ENCODE measurements around the gene ULK1. TPM values are rescaled to one million over a fixed set of nuclear protein-coding genes. Genes with fewer than 3 reads are reported as not detected.

The ULK1 gene
- total RNA-seq, 4 donors from 2014 or later = 17.5 to 140 (median 28.0) TPM

DNA sequence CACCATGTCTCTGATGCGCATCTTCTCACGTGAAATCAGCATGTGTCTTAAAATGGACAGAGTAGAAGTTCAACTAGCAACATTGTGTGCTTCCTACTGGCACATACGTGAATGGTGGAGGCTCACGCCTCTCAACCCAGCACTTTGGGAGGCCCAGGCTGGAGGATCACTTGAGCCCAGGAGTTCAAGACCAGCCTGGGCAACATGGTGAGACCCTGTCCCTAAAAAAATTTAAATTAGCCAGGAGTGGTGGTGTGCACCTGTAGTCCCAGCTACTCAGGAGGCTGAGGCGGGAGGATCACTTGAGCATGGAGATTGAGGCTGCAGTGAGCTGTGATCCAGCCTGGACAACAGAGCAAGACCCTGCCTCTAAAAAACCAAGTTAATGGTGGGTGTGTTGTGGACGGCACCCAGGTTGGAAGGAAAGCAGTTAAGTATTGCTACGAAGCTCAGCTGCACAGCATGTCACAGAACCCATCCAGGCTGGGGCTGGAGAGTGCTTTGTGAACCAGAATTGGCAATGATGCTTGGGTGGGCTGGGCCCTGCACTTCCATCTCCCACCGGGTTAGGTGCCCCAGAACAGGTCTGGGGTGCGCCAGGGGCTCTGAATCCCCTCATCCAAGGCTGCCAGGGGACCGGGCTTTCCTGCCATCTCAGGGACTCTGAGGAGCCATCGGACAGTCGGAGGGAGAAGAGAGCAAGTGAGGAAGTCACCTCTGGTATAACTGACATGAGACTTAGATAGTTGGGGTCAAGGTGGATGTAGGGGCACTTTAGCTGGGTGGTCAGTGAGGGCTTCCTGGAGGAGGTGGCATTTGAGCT lies 33.0 kb upstream of the ULK1 start:
- WGBS, 2 donors (ENCODE audit: low coverage in 1 of 2) = 81% methylated on average over 12 of the region's 12 CpGs; no CpG with 5 or more reads in 1 of the 2 donors
- TF ChIP-seq EP300 (IDR thresholded peaks at IDR 0.05; ENCODE audit: low read depth) = no peak
- TF ChIP-seq POLR2AphosphoS5 (IDR thresholded peaks at IDR 0.05) = no peak
- in situ Hi-C loops (cut with MboI; ENCODE audit: low pct_ligation_motif_present in 1 of 4, low pct_unique_long_range_greater_than_20kb in 1 of 4, low sequenced_read_pairs in 3 of 4) (no loop called here), intact Hi-C loops (cut with DNase I; ENCODE audit: low total_unique reads) (no loop called here)
- Histone ChIP-seq H3K27ac (no peak overlapping the region), H3K4me3 (no peak overlapping the region), H3K9me3 (no peaks in the 10 kb centered on the region), H3K27me3 (no peaks in the 10 kb centered on the region), H3K36me3 (no peaks in the 10 kb centered on the region), H3K4me1 (peaks cover 0 to 6% (median 0%) of the 10 kb centered on the region in 4 donors)
- no peak for DNase-seq

- Histone ChIP-seq H3K36me3 (no peaks in the 10 kb centered on the region), H3K9me3 (no peaks in the 10 kb centered on the region), H3K4me1 (peaks cover 0 to 6% (median 0%) of the 10 kb centered on the region in 4 donors), H3K27ac (no peak overlapping the region), H3K4me3 (no peak overlapping the region), H3K27me3 (no peaks in the 10 kb centered on the region)
- intact Hi-C loops (cut with DNase I; ENCODE audit: low total_unique reads) (no loop called here), in situ Hi-C loops (cut with MboI; ENCODE audit: low pct_ligation_motif_present in 1 of 4, low pct_unique_long_range_greater_than_20kb in 1 of 4, low sequenced_read_pairs in 3 of 4) (no loop called here)
- DNase-seq = no peak
- WGBS, 2 donors (ENCODE audit: low coverage in 1 of 2) = 54% methylated on average over 4 of the region's 4 CpGs; no CpG with 5 or more reads in 1 of the 2 donors
- TF ChIP-seq POLR2A (IDR thresholded peaks at IDR 0.05) (no peak), CTCF (IDR thresholded peaks at IDR 0.05) (no peak), EP300 (IDR thresholded peaks at IDR 0.05; ENCODE audit: low read depth) (no peak), POLR2AphosphoS5 (IDR thresholded peaks at IDR 0.05) (no peak)
These were observed 32.4 kb upstream of the ULK1 start for GRCh38 chr12:131862084-131862441.

GRCh38 chr12:131862600-131862993 lies 31.8 kb upstream of the ULK1 start:
- H3K4me3 ChIP-seq = no peak overlapping the region
- TF ChIP-seq EP300 (IDR thresholded peaks at IDR 0.05; ENCODE audit: low read depth) (no peak), POLR2AphosphoS5 (IDR thresholded peaks at IDR 0.05) (no peak), CTCF (IDR thresholded peaks at IDR 0.05) (no peak), POLR2A (IDR thresholded peaks at IDR 0.05) (no peak)
- intact Hi-C loops (cut with DNase I; ENCODE audit: low total_unique reads) = no loop called here

DNA sequence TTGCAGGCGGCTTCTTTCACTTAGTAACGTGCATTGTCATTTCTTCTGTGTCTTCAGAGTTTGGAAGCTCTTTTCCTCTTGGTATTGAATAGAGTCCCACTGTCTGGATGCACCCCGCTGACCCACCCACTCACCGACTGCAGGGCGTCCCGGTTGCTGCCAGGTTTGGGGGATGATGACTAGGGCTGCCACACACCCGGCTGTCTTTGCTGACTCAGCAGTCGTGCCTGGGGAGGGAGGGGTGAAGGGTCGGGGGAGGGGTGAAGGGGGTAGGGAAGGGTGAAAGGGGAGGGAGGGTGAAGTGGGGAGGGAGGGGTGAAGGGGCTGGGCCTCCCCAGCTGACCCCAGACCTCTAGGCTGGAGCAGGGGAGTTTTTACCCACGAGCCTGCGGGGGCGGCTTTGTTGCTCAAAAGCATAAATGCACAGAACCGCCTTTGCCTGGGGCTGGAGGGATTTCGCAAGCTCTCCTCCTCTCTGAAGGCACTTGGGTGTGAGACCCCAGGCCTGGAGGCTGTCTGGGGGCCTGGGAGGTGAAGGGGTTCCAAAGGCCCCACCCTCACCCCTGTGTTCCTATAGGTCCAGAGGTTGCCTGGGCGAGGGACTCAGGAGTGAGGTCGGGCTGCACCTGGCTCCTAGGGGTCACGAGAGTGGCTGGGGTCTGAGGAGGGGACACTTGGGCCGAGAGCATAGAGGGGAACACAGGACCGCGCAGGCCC lies 31.3 kb upstream of the ULK1 start:
- Histone ChIP-seq H3K27me3 (no peaks in the 10 kb centered on the region), H3K27ac (no peak overlapping the region), H3K9me3 (no peaks in the 10 kb centered on the region), H3K4me1 (peaks cover 0 to 6% (median 0%) of the 10 kb centered on the region in 4 donors), H3K4me3 (no peak overlapping the region), H3K36me3 (no peaks in the 10 kb centered on the region)
- intact Hi-C loops (cut with DNase I; ENCODE audit: low total_unique reads) (no loop called here), in situ Hi-C loops (cut with MboI; ENCODE audit: low pct_ligation_motif_present in 1 of 4, low pct_unique_long_range_greater_than_20kb in 1 of 4, low sequenced_read_pairs in 3 of 4) (no loop called here)
- TF ChIP-seq CTCF (IDR thresholded peaks at IDR 0.05) = no peak
- no peak for TF ChIP-seq EP300 (IDR thresholded peaks at IDR 0.05; ENCODE audit: low read depth)
- TF ChIP-seq POLR2A (IDR thresholded peaks at IDR 0.05) = no peak
- TF ChIP-seq POLR2AphosphoS5 (IDR thresholded peaks at IDR 0.05) = no peak
- no peak for DNase-seq
- 61 to 83% methylated on average over 2 to 19 of the region's 20 CpGs for WGBS, 2 donors (ENCODE audit: low coverage in 1 of 2)

More at GRCh38 chr12:131862600-131862993, 31.8 kb upstream of the ULK1 start:
- Histone ChIP-seq H3K27ac (no peak overlapping the region), H3K4me1 (peaks cover 0 to 6% (median 0%) of the 10 kb centered on the region in 4 donors), H3K36me3 (no peaks in the 10 kb centered on the region), H3K27me3 (no peaks in the 10 kb centered on the region), H3K9me3 (no peaks in the 10 kb centered on the region)
- no peak for DNase-seq
- in situ Hi-C loops (cut with MboI; ENCODE audit: low pct_ligation_motif_present in 1 of 4, low pct_unique_long_range_greater_than_20kb in 1 of 4, low sequenced_read_pairs in 3 of 4) = no loop called here
- 81% methylated on average over 14 of the region's 14 CpGs; no CpG with 5 or more reads in 1 of the 2 donors for WGBS, 2 donors (ENCODE audit: low coverage in 1 of 2)
